ENCODE results near the gene CCDC122. TPM values are rescaled to one million over a fixed set of nuclear protein-coding genes. Genes with fewer than 3 reads are reported as not detected.
"Not testable (repeated sequence)": the region's sequence is repeated elsewhere in the genome, so short reads cannot be mapped to it uniquely, and the experiment has no call there.

Gene CCDC122
- total and polyA plus RNA-seq, 2 donors (not counting 3 experiments of a cell fraction or from before 2014, with no cell fraction given): 0.57 to 7.5 TPM

- H3K36me3 ChIP-seq (ENCODE audit: control insufficient read depth in 2 of 2, extremely low read depth in 1 of 2, insufficient read depth in 2 of 2, low read length in 2 of 2); H3K4me1 ChIP-seq (ENCODE audit: control insufficient read depth, extremely low read depth, insufficient read depth, low read length); H3K4me2 ChIP-seq (ENCODE audit: insufficient read depth, low read length); H4K20me1 ChIP-seq (replicated peaks; ENCODE audit: control insufficient read depth, extremely low read depth, insufficient read depth, low read length); DNase-seq (ENCODE audit: low read depth, low spot score); H3K4me3 ChIP-seq (replicated peaks in 1 of 3; ENCODE audit: insufficient read depth in 1 of 3, low read depth in 1 of 3, low read length in 3 of 3); POLR2A ChIA-PET; H3K27me3 ChIP-seq (ENCODE audit: control insufficient read depth in 2 of 2, insufficient read depth in 2 of 2, low read length in 2 of 2); H3K9me1 ChIP-seq (replicated peaks; ENCODE audit: control insufficient read depth, extremely low read depth, insufficient read depth, low read length); H2AFZ ChIP-seq (ENCODE audit: low read depth, low read length); FAIRE-seq; CTCF ChIA-PET; dilution Hi-C loops (cut with MboI; ENCODE audit: extremely low pct_ligation_motif_present, low sequenced_read_pairs); H3K9me3 ChIP-seq (replicated peaks; ENCODE audit: control insufficient read depth, insufficient read depth, low read length); H3K27ac ChIP-seq (ENCODE audit: insufficient read depth, low read depth, low read length); H3K79me2 ChIP-seq (ENCODE audit: control insufficient read depth, insufficient read depth, low read length); H3K9ac ChIP-seq (replicated peaks; ENCODE audit: extremely low read depth, insufficient read depth, low read length); BruUV-seq (replicated peaks); intact Hi-C loops (cut with micrococcal nuclease): not testable (repeated sequence)
Measured at GRCh38 chr13:43824656-43825055, 54.9 kb downstream of the CCDC122 start.

DNA sequence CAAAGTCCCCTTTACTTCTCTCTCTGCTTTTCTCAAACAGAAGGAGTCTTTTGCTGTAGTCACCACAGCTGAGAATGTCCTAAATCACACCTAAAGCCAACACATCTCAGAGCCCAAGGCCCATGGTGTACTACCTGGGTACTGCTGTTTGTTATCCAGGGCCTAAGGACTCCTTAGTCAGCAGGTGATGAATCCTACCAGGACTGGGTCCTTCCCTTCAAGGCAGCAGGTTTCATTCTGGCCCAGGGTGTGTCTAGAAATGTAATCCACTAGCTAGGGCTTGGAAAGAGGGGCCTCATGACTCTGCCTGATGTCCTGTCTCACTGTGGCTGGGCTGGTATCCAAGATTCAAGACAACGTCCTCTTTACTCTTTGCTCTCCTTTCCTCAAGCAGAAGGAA lies 56.6 kb downstream of the CCDC122 start:
- dilution Hi-C loops (cut with MboI; ENCODE audit: extremely low pct_ligation_motif_present, low sequenced_read_pairs) (no loop called here), intact Hi-C loops (cut with micrococcal nuclease) (no loop called here)
- no peak overlapping the region for H3K27ac ChIP-seq (ENCODE audit: insufficient read depth, low read depth, low read length)
- H4K20me1 ChIP-seq (replicated peaks; ENCODE audit: control insufficient read depth, extremely low read depth, insufficient read depth, low read length): no peaks in the 10 kb centered on the region
- ChIA-PET POLR2A (no interaction called here), CTCF (no interaction called here)
- H3K36me3 ChIP-seq (ENCODE audit: control insufficient read depth in 2 of 2, extremely low read depth in 1 of 2, insufficient read depth in 2 of 2, low read length in 2 of 2): no peaks in the 10 kb centered on the region
- H3K9ac ChIP-seq (replicated peaks; ENCODE audit: extremely low read depth, insufficient read depth, low read length): no peak overlapping the region
- TF ChIP-seq POLR2A (IDR thresholded peaks at IDR 0.05; ENCODE audit: low read depth, low read length) (no peak), FOS (IDR thresholded peaks at IDR 0.05; ENCODE audit: borderline replicate concordance, insufficient read depth, low read length) (no peak), GATA2 (IDR thresholded peaks at IDR 0.05; ENCODE audit: insufficient read depth, insufficient read length, low read depth, low read length) (no peak), CTCF (IDR thresholded peaks at IDR 0.05; ENCODE audit: extremely low read depth in 1 of 2, insufficient read depth in 1 of 2, low read depth in 1 of 2, low read length in 2 of 2) (no peak), POLR2AphosphoS5 (IDR thresholded peaks at IDR 0.05; ENCODE audit: insufficient read depth, low read depth, low read length) (no peak), MYC (IDR thresholded peaks at IDR 0.05; ENCODE audit: low read depth, low read length) (no peak), JUN (IDR thresholded peaks at IDR 0.05; ENCODE audit: borderline replicate concordance, insufficient read depth, insufficient read length, low read depth) (no peak), EZH2 (IDR thresholded peaks at IDR 0.05; ENCODE audit: borderline replicate concordance, low read depth, low read length, severe bottlenecking) (no peak)
- TF ChIP-seq, protein P1, sequence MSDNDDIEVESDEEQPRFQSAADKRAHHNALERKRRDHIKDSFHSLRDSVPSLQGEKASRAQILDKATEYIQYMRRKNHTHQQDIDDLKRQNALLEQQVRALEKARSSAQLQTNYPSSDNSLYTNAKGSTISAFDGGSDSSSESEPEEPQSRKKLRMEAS (IDR thresholded peaks at IDR 0.05; ENCODE audit: insufficient read depth, insufficient read length): no peak
- no peak overlapping the region for H3K4me3 ChIP-seq (replicated peaks in 1 of 3; ENCODE audit: insufficient read depth in 1 of 3, low read depth in 1 of 3, low read length in 3 of 3)
- DNase-seq (ENCODE audit: low read depth, low spot score): no peak
- no peaks in the 10 kb centered on the region for H3K4me1 ChIP-seq (ENCODE audit: control insufficient read depth, extremely low read depth, insufficient read depth, low read length)
- no peaks in the 10 kb centered on the region for H3K9me1 ChIP-seq (replicated peaks; ENCODE audit: control insufficient read depth, extremely low read depth, insufficient read depth, low read length)
- no peaks in the 10 kb centered on the region for H3K9me3 ChIP-seq (replicated peaks; ENCODE audit: control insufficient read depth, insufficient read depth, low read length)
- BruUV-seq (replicated peaks): no TSS peak
- H3K27me3 ChIP-seq (ENCODE audit: control insufficient read depth in 2 of 2, insufficient read depth in 2 of 2, low read length in 2 of 2): no peaks in the 10 kb centered on the region
- no peak overlapping the region for H2AFZ ChIP-seq (ENCODE audit: low read depth, low read length)
- FAIRE-seq: no peak
- no peak overlapping the region for H3K4me2 ChIP-seq (ENCODE audit: insufficient read depth, low read length)
- no peaks in the 10 kb centered on the region for H3K79me2 ChIP-seq (ENCODE audit: control insufficient read depth, insufficient read depth, low read length)

Data from endothelial cell of umbilical vein (primary cell).